HG02588 (cell line): ENCODE results near the gene FARSA.
A peak's percentile ranks its signal among the peaks of the same experiment; 100 is the strongest.
"Not testable (repeated sequence)": the region's sequence is repeated elsewhere in the genome, so short reads cannot be mapped to it uniquely, and the experiment has no call there.

Source experiments
- ATAC-seq: cut with Tn5 transposase; IDR thresholded peaks from one replicate; pipeline ENCODE4 v1.9.1; 2021; ENCODE audit warnings: mild to moderate bottlenecking, moderate library complexity; ENCODE audit not compliant: unreplicated experiment

The FARSA gene

GRCh38 chr19:12933287-12934072 is at the start of gene FARSA:
Gene FARSA (minus strand): TSS chr19:12933711. CDS start chr19:12933696, 15 bp downstream.
- ATAC-seq: peak; percentile 45

- ATAC-seq: no peak
These were observed 49.6 kb upstream of the FARSA start for GRCh38 chr19:12983091-12983490.

- ATAC-seq: no peak
These were observed 49.1 kb upstream of the FARSA start for GRCh38 chr19:12982648-12983047.

- no peak for ATAC-seq
These were observed 46.5 kb upstream of the FARSA start for GRCh38 chr19:12979974-12980373.

- ATAC-seq: not testable (repeated sequence)
These were observed 42.6 kb upstream of the FARSA start for GRCh38 chr19:12976109-12976508.

GRCh38 chr19:12975221-12975741 is 41.8 kb upstream of the FARSA start:
- ATAC-seq: no peak

- no peak for ATAC-seq
These were observed 41.0 kb upstream of the FARSA start for GRCh38 chr19:12974301-12975220.

- ATAC-seq: no peak
These were observed 39.7 kb upstream of the FARSA start for GRCh38 chr19:12973236-12973635.

GRCh38 chr19:12970070-12970820 is 36.7 kb upstream of the FARSA start:
- no peak for ATAC-seq

GRCh38 chr19:12969292-12969988 is 35.9 kb upstream of the FARSA start, which contains the start of gene DAND5:
Gene DAND5 (plus strand): TSS chr19:12969576. CDS start chr19:12969661, 85 bp downstream.
- no peak for ATAC-seq

GRCh38 chr19:12967907-12968306 is 34.4 kb upstream of the FARSA start:
- no peak for ATAC-seq

GRCh38 chr19:12965812-12966135 is 32.3 kb upstream of the FARSA start:
- ATAC-seq: no peak

- ATAC-seq: peak; percentile 74
These were observed 31.7 kb upstream of the FARSA start for GRCh38 chr19:12965017-12965811.

GRCh38 chr19:12959481-12959880 is 26.0 kb upstream of the FARSA start:
- ATAC-seq: no peak

GRCh38 chr19:12957389-12957952 is 24.0 kb upstream of the FARSA start:
- ATAC-seq: peak; percentile 3

GRCh38 chr19:12956446-12957388 is 23.2 kb upstream of the FARSA start, which contains the start of gene GADD45GIP1:
Gene GADD45GIP1 (minus strand): TSS chr19:12957223. CDS start chr19:12957212, 11 bp downstream.
- peak; percentile 69 for ATAC-seq

- ATAC-seq: no peak
These were observed 22.5 kb upstream of the FARSA start for GRCh38 chr19:12955996-12956395.

GRCh38 chr19:12955575-12955974 is 22.1 kb upstream of the FARSA start:
- ATAC-seq: not testable (repeated sequence)
